ENCODE data around the gene KCNJ6.

DNA sequence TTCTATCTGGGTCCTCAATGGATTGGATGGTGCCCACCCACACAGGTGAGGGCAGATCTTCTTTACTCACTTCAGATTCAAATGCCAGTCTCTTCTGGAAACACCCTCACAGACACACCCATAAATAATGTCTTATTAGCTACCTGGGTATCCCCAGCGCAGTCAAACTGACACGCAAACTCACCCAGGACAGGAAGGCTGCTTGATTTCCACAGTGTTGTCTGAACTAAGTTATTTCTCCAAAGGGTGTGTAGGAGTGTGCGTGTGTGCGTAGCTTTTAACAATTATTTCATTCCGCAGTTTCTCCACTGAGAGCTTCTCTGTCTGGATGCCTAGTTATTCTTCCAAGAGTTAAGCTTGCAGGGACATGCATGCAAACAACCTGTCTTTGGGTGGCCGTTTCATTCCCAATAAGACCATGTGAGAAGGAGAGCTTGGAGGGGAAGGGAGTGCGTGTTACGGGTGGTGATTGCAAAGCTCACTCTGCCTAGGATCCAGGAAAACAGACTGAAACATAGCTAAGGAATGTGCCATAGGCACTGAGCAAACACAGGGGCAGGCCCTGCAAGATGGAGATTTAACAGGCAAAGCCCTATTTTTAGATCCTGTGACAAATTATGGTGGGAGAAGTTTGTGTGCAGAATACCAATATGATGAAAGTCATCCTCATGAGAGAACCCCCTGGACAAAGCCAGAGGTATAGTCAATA is 280.0 kb downstream of the KCNJ6 start:
- TF ChIP-seq, protein P1, sequence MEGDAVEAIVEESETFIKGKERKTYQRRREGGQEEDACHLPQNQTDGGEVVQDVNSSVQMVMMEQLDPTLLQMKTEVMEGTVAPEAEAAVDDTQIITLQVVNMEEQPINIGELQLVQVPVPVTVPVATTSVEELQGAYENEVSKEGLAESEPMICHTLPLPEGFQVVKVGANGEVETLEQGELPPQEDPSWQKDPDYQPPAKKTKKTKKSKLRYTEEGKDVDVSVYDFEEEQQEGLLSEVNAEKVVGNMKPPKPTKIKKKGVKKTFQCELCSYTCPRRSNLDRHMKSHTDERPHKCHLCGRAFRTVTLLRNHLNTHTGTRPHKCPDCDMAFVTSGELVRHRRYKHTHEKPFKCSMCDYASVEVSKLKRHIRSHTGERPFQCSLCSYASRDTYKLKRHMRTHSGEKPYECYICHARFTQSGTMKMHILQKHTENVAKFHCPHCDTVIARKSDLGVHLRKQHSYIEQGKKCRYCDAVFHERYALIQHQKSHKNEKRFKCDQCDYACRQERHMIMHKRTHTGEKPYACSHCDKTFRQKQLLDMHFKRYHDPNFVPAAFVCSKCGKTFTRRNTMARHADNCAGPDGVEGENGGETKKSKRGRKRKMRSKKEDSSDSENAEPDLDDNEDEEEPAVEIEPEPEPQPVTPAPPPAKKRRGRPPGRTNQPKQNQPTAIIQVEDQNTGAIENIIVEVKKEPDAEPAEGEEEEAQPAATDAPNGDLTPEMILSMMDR (IDR thresholded peaks at IDR 0.05; ENCODE audit: low read depth, low read length, missing input control): no peak
- no peak for TF ChIP-seq EGR1 (IDR thresholded peaks at IDR 0.05; ENCODE audit: low read depth in 2 of 2)
- TF ChIP-seq ATF3 (IDR thresholded peaks at IDR 0.05): no peak
- no peak for TF ChIP-seq MAX (IDR thresholded peaks at IDR 0.05)
- TF ChIP-seq, protein P2, sequence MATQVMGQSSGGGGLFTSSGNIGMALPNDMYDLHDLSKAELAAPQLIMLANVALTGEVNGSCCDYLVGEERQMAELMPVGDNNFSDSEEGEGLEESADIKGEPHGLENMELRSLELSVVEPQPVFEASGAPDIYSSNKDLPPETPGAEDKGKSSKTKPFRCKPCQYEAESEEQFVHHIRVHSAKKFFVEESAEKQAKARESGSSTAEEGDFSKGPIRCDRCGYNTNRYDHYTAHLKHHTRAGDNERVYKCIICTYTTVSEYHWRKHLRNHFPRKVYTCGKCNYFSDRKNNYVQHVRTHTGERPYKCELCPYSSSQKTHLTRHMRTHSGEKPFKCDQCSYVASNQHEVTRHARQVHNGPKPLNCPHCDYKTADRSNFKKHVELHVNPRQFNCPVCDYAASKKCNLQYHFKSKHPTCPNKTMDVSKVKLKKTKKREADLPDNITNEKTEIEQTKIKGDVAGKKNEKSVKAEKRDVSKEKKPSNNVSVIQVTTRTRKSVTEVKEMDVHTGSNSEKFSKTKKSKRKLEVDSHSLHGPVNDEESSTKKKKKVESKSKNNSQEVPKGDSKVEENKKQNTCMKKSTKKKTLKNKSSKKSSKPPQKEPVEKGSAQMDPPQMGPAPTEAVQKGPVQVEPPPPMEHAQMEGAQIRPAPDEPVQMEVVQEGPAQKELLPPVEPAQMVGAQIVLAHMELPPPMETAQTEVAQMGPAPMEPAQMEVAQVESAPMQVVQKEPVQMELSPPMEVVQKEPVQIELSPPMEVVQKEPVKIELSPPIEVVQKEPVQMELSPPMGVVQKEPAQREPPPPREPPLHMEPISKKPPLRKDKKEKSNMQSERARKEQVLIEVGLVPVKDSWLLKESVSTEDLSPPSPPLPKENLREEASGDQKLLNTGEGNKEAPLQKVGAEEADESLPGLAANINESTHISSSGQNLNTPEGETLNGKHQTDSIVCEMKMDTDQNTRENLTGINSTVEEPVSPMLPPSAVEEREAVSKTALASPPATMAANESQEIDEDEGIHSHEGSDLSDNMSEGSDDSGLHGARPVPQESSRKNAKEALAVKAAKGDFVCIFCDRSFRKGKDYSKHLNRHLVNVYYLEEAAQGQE (IDR thresholded peaks at IDR 0.05): no peak
- no peak for TF ChIP-seq GABPA (IDR thresholded peaks at IDR 0.05 in 1 of 2, conservative IDR thresholded peaks at IDR 0.05 in 1 of 2)
- TF ChIP-seq RAD21 (IDR thresholded peaks at IDR 0.05): no peak
- TF ChIP-seq JUND (IDR thresholded peaks at IDR 0.05): no peak
- TF ChIP-seq SP1 (IDR thresholded peaks at IDR 0.05): no peak
- no peak for TF ChIP-seq YY1 (IDR thresholded peaks at IDR 0.05)
- no peak for TF ChIP-seq ZBTB33 (IDR thresholded peaks at IDR 0.05)
- TF ChIP-seq RXRA (IDR thresholded peaks at IDR 0.05): no peak

Measured in liver (tissue), 3 donors.